GM12864 (cell line): ENCODE results near the gene MPPED1.

Experiments
- DNase-seq: peaks from one replicate; pipeline ENCODE4 v3.0.0-alpha.2; 2011; ENCODE audit warnings: low read depth
- H3K4me3 ChIP-seq: 2 replicates; pipeline ENCODE4 v1.5.1; 2011; ENCODE audit warnings: mild to moderate bottlenecking, low read depth, low read length, control low read depth
- TF ChIP-seq, protein P1 (sequence below): IDR thresholded peaks from 2 replicates; pipeline ENCODE4 v1.5.1; 2011; ENCODE audit warnings: low read depth, mild to moderate bottlenecking, moderate library complexity, low read length, control low read depth, inconsistent platforms; ENCODE audit errors: missing control alignments

The MPPED1 gene

DNA sequence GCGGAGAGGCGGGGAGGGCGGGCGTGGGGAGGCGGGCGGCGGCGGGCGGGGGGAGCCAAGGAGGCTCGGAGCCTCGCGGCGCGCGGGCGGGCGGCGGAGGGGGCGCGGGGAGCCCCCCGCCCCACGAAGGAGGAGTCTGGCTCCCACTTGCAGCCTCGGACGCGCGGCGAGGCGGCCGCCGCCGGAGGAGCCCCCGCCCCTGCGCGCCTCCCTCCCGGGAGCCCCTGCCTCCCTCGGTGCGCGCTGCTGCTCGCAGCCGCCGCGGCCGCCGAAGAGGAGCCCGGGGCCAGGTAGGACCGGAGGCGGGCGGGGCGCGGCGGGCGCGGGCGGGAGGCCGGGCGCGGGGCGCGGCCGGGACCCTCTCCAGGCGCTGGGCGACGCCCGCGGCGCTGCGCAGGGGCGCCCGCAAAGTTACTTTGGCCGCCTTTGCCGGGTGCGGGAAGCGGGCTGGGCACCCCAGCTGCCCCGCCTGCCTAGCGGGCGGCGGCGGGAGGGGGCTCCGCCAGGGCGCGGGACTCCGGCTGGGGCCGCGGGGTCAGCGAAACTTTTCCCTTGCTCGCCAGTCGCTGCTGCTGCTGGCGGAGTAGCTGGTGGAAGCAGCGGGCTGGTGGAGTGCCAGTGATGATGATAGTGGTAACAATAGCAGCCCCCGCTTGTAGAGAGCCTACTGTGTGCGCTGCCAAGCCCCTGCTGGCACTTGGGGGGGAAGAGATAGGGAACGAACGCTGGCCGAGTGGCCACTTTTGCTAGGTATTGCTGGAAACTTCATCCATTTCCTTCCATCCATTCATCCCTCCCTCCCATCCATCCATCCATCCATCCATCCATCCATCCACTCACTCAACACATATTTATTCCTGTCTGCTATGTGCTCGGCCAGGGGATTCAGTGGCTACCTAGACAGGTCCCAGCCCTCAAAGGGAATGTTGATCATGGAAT lies at the start of gene MPPED1:
MPPED1 (plus strand) TSS at position 146 of the 939 bp plus-strand sequence. CDS start 12,972 bp downstream, outside the sequence.
- no peak within 1 kb of the TSS for H3K4me3 ChIP-seq
- TF ChIP-seq, protein P1, sequence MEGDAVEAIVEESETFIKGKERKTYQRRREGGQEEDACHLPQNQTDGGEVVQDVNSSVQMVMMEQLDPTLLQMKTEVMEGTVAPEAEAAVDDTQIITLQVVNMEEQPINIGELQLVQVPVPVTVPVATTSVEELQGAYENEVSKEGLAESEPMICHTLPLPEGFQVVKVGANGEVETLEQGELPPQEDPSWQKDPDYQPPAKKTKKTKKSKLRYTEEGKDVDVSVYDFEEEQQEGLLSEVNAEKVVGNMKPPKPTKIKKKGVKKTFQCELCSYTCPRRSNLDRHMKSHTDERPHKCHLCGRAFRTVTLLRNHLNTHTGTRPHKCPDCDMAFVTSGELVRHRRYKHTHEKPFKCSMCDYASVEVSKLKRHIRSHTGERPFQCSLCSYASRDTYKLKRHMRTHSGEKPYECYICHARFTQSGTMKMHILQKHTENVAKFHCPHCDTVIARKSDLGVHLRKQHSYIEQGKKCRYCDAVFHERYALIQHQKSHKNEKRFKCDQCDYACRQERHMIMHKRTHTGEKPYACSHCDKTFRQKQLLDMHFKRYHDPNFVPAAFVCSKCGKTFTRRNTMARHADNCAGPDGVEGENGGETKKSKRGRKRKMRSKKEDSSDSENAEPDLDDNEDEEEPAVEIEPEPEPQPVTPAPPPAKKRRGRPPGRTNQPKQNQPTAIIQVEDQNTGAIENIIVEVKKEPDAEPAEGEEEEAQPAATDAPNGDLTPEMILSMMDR, result no peak
- DNase-seq, result no peak

DNA sequence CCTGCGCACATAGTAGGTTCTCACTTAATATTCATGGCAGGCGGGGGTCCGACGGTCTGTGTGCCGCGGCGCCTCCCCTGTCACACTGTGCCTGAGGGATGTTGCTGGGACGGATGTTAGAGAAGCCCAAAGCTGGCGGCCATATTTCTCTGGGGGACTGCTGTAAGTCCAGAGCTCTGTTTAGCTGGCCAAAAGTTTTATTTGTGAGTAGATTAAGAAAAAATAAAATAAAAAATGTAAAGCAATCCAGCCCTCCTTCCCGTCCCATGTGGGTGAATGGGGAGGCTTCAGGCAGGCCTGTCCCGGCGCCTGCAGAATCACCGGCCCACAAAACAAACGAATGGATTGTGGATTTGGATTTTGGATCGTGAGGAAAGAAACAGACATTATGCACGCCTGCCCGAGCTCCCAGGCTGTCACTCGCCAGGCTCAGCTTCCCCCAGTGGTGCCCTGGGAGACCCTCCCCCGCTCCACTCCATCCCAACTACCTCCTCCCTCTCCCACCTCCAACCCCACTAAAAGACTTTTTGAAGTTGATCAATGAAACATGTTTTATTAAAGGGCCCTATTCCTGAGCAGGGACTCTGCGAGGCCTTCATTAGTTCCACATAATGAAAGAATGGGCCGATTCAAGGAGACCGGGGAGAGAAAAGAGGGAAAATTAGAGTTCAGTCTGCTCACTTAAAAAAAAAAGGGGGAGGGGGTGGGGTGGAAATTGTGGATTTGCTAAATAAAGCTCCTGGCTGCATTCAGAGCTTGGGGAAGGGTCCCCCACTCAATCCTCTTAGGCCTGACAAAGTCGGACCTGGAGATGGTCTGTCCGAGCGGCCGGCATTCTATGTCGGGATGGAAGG lies 48.3 kb upstream of the MPPED1 start:
- H3K4me3 ChIP-seq, result no peak overlapping the region
- TF ChIP-seq, protein P1, result no peak

GRCh38 chr22:43364169-43364435 lies 47.7 kb upstream of the MPPED1 start:
- TF ChIP-seq, protein P1, result no peak
- no peak for DNase-seq
- H3K4me3 ChIP-seq, result no peak overlapping the region

More for the DNA sequence above, 48.3 kb upstream of the MPPED1 start:
- no peak for DNase-seq

DNA sequence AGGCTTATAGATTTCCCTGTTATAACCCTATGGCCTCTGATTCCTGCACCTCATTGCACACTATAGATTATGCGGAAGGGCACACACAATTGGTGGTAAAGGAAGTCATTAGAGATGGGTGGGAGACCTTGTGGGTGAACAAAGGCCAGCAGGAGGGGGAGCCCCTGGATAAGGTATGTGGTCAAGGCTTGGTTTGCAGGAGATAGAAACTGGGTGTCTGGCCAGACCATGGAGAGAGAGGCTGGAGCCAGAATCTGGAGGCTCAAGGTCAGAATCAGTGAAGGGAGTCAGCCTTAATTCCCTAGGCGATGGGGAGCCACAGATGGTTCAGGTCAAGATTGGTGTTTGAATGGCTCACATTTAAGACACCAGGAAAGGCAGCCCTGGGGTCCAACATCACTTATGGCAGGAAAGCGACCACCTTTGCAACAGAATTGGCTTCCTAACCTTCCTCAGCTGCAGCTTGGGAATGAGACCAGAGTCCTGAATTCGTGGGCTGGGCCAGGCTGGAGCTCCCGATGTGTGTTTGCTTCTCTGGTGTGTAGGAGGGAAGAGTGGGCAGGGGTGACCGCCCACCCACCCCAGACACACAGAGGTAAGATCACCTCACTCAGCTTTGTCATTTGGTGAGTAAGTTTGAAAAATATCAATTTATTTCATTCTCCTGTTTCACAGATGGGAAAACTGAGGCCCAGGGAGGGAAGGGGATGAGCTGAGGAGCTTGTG lies 45.9 kb upstream of the MPPED1 start:
- TF ChIP-seq, protein P1, result no peak
- no peak for DNase-seq
- no peak overlapping the region for H3K4me3 ChIP-seq

DNA sequence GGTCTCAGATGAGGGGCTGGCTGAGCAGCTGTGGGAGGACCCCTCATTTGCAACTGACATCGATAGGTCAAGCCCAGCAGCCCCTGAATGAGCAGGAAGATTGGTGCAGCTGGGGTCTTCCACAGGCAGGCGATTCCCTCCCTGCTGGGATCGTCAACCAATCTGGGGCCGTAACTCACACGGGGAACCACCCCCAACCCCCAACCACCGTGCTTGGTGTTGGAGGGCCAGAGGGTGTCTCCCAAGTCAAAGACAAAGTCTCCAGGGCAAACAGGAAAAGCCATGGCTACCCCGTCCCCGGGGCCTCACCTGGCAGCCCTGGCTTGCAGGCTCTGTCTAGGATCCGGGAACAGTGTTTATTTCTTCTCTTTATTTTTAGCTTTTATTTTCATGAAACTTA lies 41.8 kb upstream of the MPPED1 start:
- TF ChIP-seq, protein P1, result no peak
- no peak for DNase-seq

DNA sequence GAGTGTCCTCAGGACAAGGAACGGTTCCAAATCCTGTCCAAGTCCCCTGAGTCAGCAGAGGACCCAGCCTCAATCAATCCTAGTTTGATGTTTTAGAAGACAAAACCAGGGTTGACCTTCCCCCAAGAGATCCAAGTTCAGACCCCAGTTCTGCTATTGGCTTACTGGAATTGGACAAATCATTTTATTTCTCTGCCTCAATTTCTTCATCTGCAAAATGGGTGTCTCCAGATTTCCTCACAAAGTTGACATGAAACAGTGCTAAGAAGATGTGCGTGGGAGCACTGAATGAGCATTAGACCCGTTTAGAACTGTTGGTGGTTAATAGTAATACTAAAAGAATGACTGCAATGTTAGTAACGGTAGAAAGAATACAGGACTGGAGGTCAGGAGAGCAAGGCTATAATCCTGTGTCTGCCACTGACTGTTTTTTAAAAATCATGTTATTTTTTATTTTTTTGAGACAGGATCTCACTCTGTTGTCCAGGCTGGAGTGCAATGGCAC lies 35.8 kb upstream of the MPPED1 start:
- DNase-seq, result no peak
- no peak overlapping the region for H3K4me3 ChIP-seq
- TF ChIP-seq, protein P1, result no peak

More for the DNA sequence above, 41.8 kb upstream of the MPPED1 start:
- no peak overlapping the region for H3K4me3 ChIP-seq
